Stimulated activated memory B cell treated with anti-CD40 and anti-IgM and Interleukin-4, amounts not matched to agents 10 μg/mL and 1 μg/mL and 100 μg/mL, for 72 hours (primary cell): Measurements from ENCODE around the gene GPR142.
"Not testable (repeated sequence)": the region's sequence is repeated elsewhere in the genome, so short reads cannot be mapped to it uniquely, and the experiment has no call there.

ENCODE experiments used
- ATAC-seq: fragments of 150-1000 bp; cut with Tn5 transposase; 2 replicates; pipeline ENCODE4 v1.10.0; 2021
- H3K27ac Mint-ChIP-seq: one replicate; pipeline ENCODE4 v1.8.0; 2022; ENCODE audit warnings: mild to moderate bottlenecking, mixed read lengths
- H3K27me3 Mint-ChIP-seq: one replicate; pipeline ENCODE4 v1.8.0; 2022; ENCODE audit warnings: mixed read lengths
- H3K36me3 Mint-ChIP-seq: one replicate; pipeline ENCODE4 v1.8.0; 2022; ENCODE audit warnings: mixed read lengths
- H3K4me1 Mint-ChIP-seq: one replicate; pipeline ENCODE4 v1.8.0; 2022; ENCODE audit warnings: mixed read lengths
- H3K4me3 Mint-ChIP-seq: one replicate; pipeline ENCODE4 v1.8.0; 2022; ENCODE audit warnings: mild to moderate bottlenecking, moderate library complexity, mixed read lengths
- H3K9me3 Mint-ChIP-seq: one replicate; pipeline ENCODE4 v1.8.0; 2022; ENCODE audit warnings: mixed read lengths

The GPR142 gene

DNA sequence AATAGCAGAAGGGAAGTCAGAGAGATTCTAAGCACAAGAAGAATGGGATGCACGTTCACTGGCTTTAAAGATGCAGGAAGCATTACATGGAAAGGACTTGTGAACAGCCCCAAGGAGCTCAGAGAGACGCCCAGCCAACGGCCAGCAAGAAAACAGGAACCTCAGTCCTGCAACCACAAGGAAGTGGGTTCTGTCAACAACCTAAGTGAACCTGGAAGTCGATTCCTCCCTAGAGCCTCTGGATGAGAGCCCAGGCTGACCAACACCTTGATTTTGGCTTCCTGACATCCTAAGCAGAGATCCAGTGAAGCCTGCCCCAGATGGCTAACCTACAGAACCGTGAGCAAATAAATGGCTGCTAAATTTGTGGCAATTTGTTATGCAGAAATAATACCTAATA lies 24.5 kb downstream of the GPR142 start:
- H3K36me3 Mint-ChIP-seq: no peaks in the 10 kb centered on the region
- H3K4me3 Mint-ChIP-seq: no peak overlapping the region
- H3K27ac Mint-ChIP-seq: no peak overlapping the region
- H3K9me3 Mint-ChIP-seq: no peaks in the 10 kb centered on the region
- H3K4me1 Mint-ChIP-seq: no peaks in the 10 kb centered on the region
- H3K27me3 Mint-ChIP-seq: peaks cover 26% of the 10 kb centered on the region
- no peak for ATAC-seq

DNA sequence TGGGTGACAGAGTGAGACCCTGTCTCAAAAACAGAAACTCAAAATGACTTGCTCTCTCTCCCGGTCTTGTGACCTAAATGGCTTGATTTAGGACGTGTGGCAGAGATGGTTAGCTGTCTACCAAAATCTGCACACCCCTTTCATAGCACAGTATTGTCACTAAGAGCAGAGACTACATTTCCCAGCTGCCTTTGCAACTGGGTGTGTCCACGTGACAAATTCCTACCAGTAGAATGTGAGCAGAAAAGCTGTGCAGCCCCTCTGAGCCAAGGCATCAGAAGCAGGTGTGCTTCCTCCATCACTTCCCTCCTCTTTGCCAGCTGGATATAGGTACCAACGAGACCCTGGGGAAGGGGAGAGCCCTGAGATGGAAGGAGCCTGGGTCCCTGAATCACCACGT lies 25.5 kb downstream of the GPR142 start:
- no peak for ATAC-seq
- no peaks in the 10 kb centered on the region for H3K36me3 Mint-ChIP-seq
- H3K9me3 Mint-ChIP-seq: no peaks in the 10 kb centered on the region
- no peak overlapping the region for H3K4me3 Mint-ChIP-seq
- peaks cover 26% of the 10 kb centered on the region for H3K27me3 Mint-ChIP-seq
- H3K27ac Mint-ChIP-seq: no peak overlapping the region
- no peaks in the 10 kb centered on the region for H3K4me1 Mint-ChIP-seq

- ATAC-seq: no peak
- H3K27ac Mint-ChIP-seq: no peak overlapping the region
- no peaks in the 10 kb centered on the region for H3K4me1 Mint-ChIP-seq
- no peaks in the 10 kb centered on the region for H3K36me3 Mint-ChIP-seq
- peaks cover 26% of the 10 kb centered on the region for H3K27me3 Mint-ChIP-seq
- no peaks in the 10 kb centered on the region for H3K9me3 Mint-ChIP-seq
- H3K4me3 Mint-ChIP-seq: no peak overlapping the region
Observed at GRCh38 chr17:74393346-74393942, 26.1 kb downstream of the GPR142 start.

GRCh38 chr17:74394275-74394950 lies 27.1 kb downstream of the GPR142 start:
- Mint-ChIP-seq H3K4me1 (no peaks in the 10 kb centered on the region), H3K27ac (no peak overlapping the region), H3K27me3 (peaks cover 26% of the 10 kb centered on the region), H3K4me3 (no peak overlapping the region), H3K36me3 (no peaks in the 10 kb centered on the region), H3K9me3 (no peaks in the 10 kb centered on the region)
- no peak for ATAC-seq

- Mint-ChIP-seq H3K36me3 (no peaks in the 10 kb centered on the region), H3K4me1 (no peaks in the 10 kb centered on the region), H3K9me3 (no peaks in the 10 kb centered on the region), H3K27ac (no peak overlapping the region), H3K27me3 (peaks cover 26% of the 10 kb centered on the region), H3K4me3 (no peak overlapping the region)
- ATAC-seq: no peak
Observed at GRCh38 chr17:74394977-74395376, 27.7 kb downstream of the GPR142 start.

- Mint-ChIP-seq H3K9me3 (no peaks in the 10 kb centered on the region), H3K36me3 (no peaks in the 10 kb centered on the region), H3K27me3 (peaks cover 36% of the 10 kb centered on the region), H3K4me3 (no peak overlapping the region), H3K4me1 (no peaks in the 10 kb centered on the region), H3K27ac (no peak overlapping the region)
- ATAC-seq: no peak
Observed at GRCh38 chr17:74396567-74396966, 29.3 kb downstream of the GPR142 start.

DNA sequence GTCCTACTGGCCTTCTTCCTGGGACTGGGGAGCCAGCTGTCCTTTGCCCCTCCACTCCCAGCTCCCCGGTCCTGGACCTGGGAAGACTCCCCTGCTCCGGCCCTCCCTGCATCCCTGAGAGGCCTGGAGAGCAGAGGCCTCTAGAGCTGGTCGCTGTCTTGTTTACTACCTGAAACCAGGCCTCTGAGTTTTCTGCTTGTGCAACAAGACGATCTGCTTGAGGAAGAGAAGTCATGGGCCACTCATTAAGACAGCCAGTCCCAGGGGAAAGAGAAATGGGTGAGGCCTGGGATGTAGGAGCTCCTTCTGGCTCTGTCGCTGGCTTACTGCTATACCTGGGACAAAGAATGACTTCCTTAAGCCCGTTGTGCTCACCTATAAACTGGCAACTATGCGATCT lies 34.7 kb downstream of the GPR142 start:
- no peaks in the 10 kb centered on the region for H3K4me1 Mint-ChIP-seq
- no peaks in the 10 kb centered on the region for H3K9me3 Mint-ChIP-seq
- ATAC-seq: no peak
- H3K36me3 Mint-ChIP-seq: no peaks in the 10 kb centered on the region
- no peak overlapping the region for H3K4me3 Mint-ChIP-seq
- no peak overlapping the region for H3K27ac Mint-ChIP-seq
- H3K27me3 Mint-ChIP-seq: peaks cover 49% of the 10 kb centered on the region

DNA sequence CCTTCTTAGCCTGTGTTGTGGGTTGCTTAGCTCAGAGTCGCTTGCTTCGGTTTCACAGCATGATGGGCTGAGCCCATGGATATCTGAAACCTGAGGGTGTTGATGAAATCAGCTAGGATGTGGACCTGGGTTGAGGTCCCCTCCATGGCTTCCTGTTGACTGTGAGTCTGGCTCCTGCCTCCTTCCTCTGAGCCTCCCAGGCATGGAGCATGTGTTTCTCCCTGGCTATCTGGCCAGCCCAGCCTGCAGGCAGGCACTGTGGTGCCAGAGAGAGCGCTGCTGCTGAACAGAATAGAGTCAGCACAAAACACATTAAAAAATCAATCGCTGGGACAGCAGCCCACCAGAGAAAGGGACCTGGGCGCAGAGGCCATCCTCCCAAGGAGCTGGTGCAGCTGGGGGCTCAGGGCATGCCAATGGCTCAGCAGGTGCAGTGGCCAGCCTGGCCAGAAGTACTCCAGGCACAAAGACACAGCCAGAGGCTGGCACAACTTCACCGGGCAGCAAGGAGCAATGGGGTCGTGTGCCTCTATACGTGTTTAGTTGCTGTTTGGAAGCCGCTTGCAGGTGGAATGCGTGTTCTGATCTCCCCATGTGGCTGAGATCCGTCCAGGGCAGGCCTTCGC lies 36.3 kb downstream of the GPR142 start:
- H3K36me3 Mint-ChIP-seq: no peaks in the 10 kb centered on the region
- H3K4me1 Mint-ChIP-seq: no peaks in the 10 kb centered on the region
- no peak overlapping the region for H3K4me3 Mint-ChIP-seq
- H3K27ac Mint-ChIP-seq: no peak overlapping the region
- peaks cover 49% of the 10 kb centered on the region for H3K27me3 Mint-ChIP-seq
- no peaks in the 10 kb centered on the region for H3K9me3 Mint-ChIP-seq
- no peak for ATAC-seq

DNA sequence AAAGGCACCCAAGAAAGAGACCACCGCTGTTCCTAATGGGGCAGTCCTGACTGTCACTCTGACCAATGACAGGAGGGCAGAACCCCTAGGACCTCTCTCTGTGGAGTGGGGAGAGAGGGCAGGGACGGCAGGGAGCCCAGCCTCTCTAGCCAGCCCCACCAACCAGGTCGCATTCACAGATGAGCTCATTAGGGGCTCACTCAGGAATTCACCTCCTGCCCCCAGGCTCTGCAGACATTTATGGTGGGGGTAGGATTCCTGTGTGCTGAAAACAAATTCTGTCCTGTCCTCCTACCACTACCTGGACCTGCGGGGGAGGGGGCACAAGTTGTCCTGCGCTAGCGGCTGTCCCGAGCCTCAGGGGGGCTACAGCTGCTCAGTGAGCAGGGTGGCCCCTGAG lies 36.9 kb downstream of the GPR142 start:
- no peak for ATAC-seq

DNA sequence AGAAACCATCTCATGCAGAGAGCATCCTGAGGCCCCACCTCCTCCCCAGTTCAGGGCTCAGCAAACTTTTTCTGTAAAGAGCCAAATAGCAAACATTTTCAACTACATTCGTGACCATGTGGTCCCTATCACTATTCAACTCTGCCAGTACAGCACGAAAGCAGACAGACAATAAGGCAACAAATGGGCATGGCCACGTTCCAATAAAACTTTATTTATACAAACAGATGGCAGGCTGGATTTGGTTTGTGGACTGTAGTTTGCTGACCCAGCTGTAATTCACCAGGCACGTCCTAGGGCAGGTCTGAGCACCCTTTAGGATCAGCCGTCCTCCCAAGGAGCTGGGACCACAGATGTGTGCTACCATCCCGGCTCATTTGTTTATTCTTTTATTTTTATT lies 37.5 kb downstream of the GPR142 start:
- Mint-ChIP-seq H3K36me3 (no peaks in the 10 kb centered on the region), H3K9me3 (no peaks in the 10 kb centered on the region), H3K27ac (no peak overlapping the region), H3K4me3 (no peak overlapping the region), H3K4me1 (no peaks in the 10 kb centered on the region), H3K27me3 (peaks cover 49% of the 10 kb centered on the region)
- ATAC-seq: no peak

More for the DNA sequence above, 36.9 kb downstream of the GPR142 start:
- Mint-ChIP-seq H3K4me3 (no peak overlapping the region), H3K9me3 (no peaks in the 10 kb centered on the region), H3K36me3 (no peaks in the 10 kb centered on the region), H3K27ac (no peak overlapping the region), H3K27me3 (peaks cover 49% of the 10 kb centered on the region), H3K4me1 (no peaks in the 10 kb centered on the region)

DNA sequence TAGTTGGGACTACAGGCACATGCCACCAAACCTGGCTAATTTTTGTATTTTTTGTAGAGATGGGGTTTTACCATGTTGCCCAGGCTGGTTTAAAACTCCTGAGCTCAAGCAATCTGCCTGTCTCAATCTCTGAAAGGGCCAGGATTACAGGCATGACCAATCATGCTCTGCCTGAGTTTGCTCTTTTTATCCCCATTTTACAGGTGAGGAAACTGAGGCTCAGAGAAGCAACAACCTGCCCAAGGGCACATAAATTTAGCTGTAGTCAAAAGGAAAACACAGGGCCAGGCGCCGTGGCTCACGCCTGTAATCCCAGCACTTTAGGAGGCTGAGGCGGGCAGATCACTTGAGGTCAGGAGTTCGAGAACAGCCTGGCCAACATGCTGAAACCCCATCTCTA lies 38.0 kb downstream of the GPR142 start:
- not testable (repeated sequence) for H3K4me3 Mint-ChIP-seq, H3K27ac Mint-ChIP-seq, H3K36me3 Mint-ChIP-seq, H3K4me1 Mint-ChIP-seq, ATAC-seq, H3K9me3 Mint-ChIP-seq
- H3K27me3 Mint-ChIP-seq: peaks cover 51% of the 10 kb centered on the region

DNA sequence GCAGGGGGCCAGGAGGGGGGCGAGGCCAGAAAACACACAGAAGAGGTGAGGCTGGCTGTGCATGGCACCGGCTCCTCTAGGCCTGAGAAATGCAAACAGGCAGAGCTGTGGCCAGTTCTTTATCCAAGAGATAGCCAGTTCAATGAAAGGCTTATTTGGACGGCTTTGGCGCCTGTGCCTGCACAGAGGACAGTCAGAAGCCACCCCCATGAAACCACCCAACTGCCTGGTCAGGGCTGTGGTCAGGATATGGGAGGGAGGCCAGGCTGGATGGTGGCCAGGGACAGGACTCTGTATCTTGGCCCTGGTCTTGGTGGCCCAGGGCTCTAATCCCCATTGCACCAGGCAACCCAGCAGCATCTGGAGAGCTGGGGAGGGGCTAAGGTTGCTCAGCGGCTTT lies 40.1 kb downstream of the GPR142 start:
- no peak for ATAC-seq
- Mint-ChIP-seq H3K27ac (no peak overlapping the region), H3K4me3 (no peak overlapping the region), H3K27me3 (peaks cover 54% of the 10 kb centered on the region), H3K4me1 (no peaks in the 10 kb centered on the region), H3K9me3 (peaks cover 4% of the 10 kb centered on the region), H3K36me3 (peaks cover 6% of the 10 kb centered on the region)

GRCh38 chr17:74408262-74408661 lies 41.0 kb downstream of the GPR142 start:
- H3K4me1 Mint-ChIP-seq: no peaks in the 10 kb centered on the region
- H3K27ac Mint-ChIP-seq: no peak overlapping the region

GRCh38 chr17:74408815-74409214 lies 41.5 kb downstream of the GPR142 start:
- Mint-ChIP-seq H3K4me3 (no peak overlapping the region), H3K27me3 (peaks cover 48% of the 10 kb centered on the region), H3K27ac (no peak overlapping the region), H3K9me3 (peaks cover 4% of the 10 kb centered on the region), H3K36me3 (peaks cover 6% of the 10 kb centered on the region), H3K4me1 (no peaks in the 10 kb centered on the region)
- ATAC-seq: no peak

More at GRCh38 chr17:74408262-74408661, 41.0 kb downstream of the GPR142 start:
- H3K4me3 Mint-ChIP-seq: no peak overlapping the region
- peaks cover 6% of the 10 kb centered on the region for H3K36me3 Mint-ChIP-seq
- H3K9me3 Mint-ChIP-seq: peaks cover 4% of the 10 kb centered on the region
- no peak for ATAC-seq
- H3K27me3 Mint-ChIP-seq: peaks cover 53% of the 10 kb centered on the region

DNA sequence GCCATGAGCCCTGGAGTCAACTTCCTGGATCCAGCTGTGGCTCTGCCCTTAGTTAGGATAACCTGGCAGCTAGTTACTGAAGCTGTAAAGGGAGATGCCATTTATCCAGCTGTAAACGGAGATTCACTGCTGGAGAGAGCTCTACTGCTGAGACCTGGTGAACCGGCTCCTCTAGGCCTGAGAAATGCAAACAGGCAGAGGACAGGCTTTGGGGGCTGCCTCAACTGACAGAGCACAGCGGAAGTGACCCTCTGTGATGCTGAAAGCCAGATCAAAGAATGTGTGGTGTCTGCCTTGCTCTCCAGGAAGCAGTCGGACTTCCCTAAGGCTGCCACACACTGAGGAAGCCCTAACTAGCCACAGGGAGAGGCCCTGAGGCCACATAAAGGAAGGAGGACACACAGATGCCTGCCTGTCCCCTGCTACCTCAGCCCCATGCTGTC lies 42.7 kb downstream of the GPR142 start:
- no peak for ATAC-seq
- Mint-ChIP-seq H3K27ac (no peak overlapping the region), H3K4me3 (no peak overlapping the region)

GRCh38 chr17:74412581-74412980 lies 45.3 kb downstream of the GPR142 start:
- H3K4me3 Mint-ChIP-seq: no peak overlapping the region
- peaks cover 4% of the 10 kb centered on the region for H3K9me3 Mint-ChIP-seq
- no peak for ATAC-seq
- H3K27ac Mint-ChIP-seq: no peak overlapping the region
- peaks cover 5% of the 10 kb centered on the region for H3K4me1 Mint-ChIP-seq
- H3K36me3 Mint-ChIP-seq: peaks cover 6% of the 10 kb centered on the region
- H3K27me3 Mint-ChIP-seq: peaks cover 26% of the 10 kb centered on the region

More for the DNA sequence above, 42.7 kb downstream of the GPR142 start:
- H3K27me3 Mint-ChIP-seq: peaks cover 36% of the 10 kb centered on the region
- no peaks in the 10 kb centered on the region for H3K4me1 Mint-ChIP-seq
- H3K9me3 Mint-ChIP-seq: peaks cover 4% of the 10 kb centered on the region
- H3K36me3 Mint-ChIP-seq: peaks cover 6% of the 10 kb centered on the region
